SK-N-SH treated with all-trans-retinoic acid at 6 μM for 48 hours (cell line): ENCODE data around the gene ZNHIT2.

Experiments
- BACH2 ChIP-seq: fragments of 250-450 bp; sonication (Bioruptor Pico); IDR thresholded peaks from 2 replicates; pipeline ENCODE4 v1.9.0; 2021; ENCODE audit warnings: mild to moderate bottlenecking, borderline replicate concordance
- CSDC2 ChIP-seq: fragments of 250-450 bp; sonication (Bioruptor Pico); IDR thresholded peaks from 2 replicates; pipeline ENCODE4 v1.5.0; 2020; ENCODE audit warnings: mild to moderate bottlenecking, moderate library complexity
- CSRNP3 ChIP-seq: fragments of 250-450 bp; sonication (Bioruptor Pico); IDR thresholded peaks from 2 replicates; pipeline ENCODE4 v1.5.1; 2021; ENCODE audit warnings: mild to moderate bottlenecking, moderate library complexity
- ESRRG ChIP-seq: fragments of 250-450 bp; sonication (Bioruptor Pico); IDR thresholded peaks from 2 replicates; pipeline ENCODE4 v1.6.1; 2021; ENCODE audit warnings: mild to moderate bottlenecking
- GLIS3 ChIP-seq: fragments of 250-450 bp; sonication (Bioruptor Pico); IDR thresholded peaks from 2 replicates; pipeline ENCODE4 v1.5.0; 2020; ENCODE audit warnings: mild to moderate bottlenecking, moderate library complexity
- OSR1 ChIP-seq: fragments of 250-450 bp; sonication (Bioruptor Pico); IDR thresholded peaks from 2 replicates; pipeline ENCODE4 v1.8.0; 2022; ENCODE audit warnings: moderate library complexity, mild to moderate bottlenecking, inconsistent platforms
- PATZ1 ChIP-seq: fragments of 250-450 bp; sonication (Bioruptor Pico); IDR thresholded peaks from 2 replicates; pipeline ENCODE4 v1.8.0; 2020; ENCODE audit warnings: mild to moderate bottlenecking, moderate library complexity, borderline replicate concordance
- POU6F1 ChIP-seq: fragments of 250-450 bp; sonication (Bioruptor Pico); IDR thresholded peaks from 2 replicates; pipeline ENCODE4 v1.8.0; 2021; ENCODE audit warnings: low read depth, mild to moderate bottlenecking, moderate library complexity, borderline replicate concordance
- RARB ChIP-seq: fragments of 250-450 bp; sonication (Bioruptor Pico); IDR thresholded peaks from 2 replicates; pipeline ENCODE4 v1.8.0; 2021; ENCODE audit warnings: mild to moderate bottlenecking, moderate library complexity
- TOX ChIP-seq: fragments of 250-450 bp; sonication (Bioruptor Pico); IDR thresholded peaks from 2 replicates; pipeline ENCODE4 v1.8.0; 2021; ENCODE audit warnings: mild to moderate bottlenecking, moderate library complexity, borderline replicate concordance
- TSHZ2 ChIP-seq: fragments of 250-450 bp; sonication (Bioruptor Pico); IDR thresholded peaks from 2 replicates; pipeline ENCODE4 v1.5.0; 2020; ENCODE audit warnings: mild to moderate bottlenecking, moderate library complexity
- ZFP3 ChIP-seq: fragments of 250-450 bp; sonication (Bioruptor Pico); IDR thresholded peaks from 2 replicates; pipeline ENCODE4 v1.5.0; 2020; ENCODE audit warnings: mild to moderate bottlenecking, moderate library complexity
- ZFP30 ChIP-seq: fragments of 450-650 bp; formaldehyde crosslinking; IDR thresholded peaks from 2 replicates; pipeline ENCODE4 v1.5.0; 2022; ENCODE audit warnings: mild to moderate bottlenecking, moderate library complexity

GRCh38 chr11:65148657-65149056 is 31.2 kb upstream of the ZNHIT2 start:
- TF ChIP-seq ZFP30 (CRISPR knock-in tag) = no peak
- TF ChIP-seq PATZ1 = no peak
- no peak for TF ChIP-seq GLIS3
- TF ChIP-seq TSHZ2 (CRISPR knock-in tag) = no peak
- TF ChIP-seq OSR1 (CRISPR knock-in tag) = no peak
- TF ChIP-seq BACH2 (CRISPR knock-in tag) = no peak
- no peak for TF ChIP-seq POU6F1 (CRISPR knock-in tag)
- TF ChIP-seq ZFP3 (CRISPR knock-in tag) = no peak
- no peak for TF ChIP-seq ESRRG (CRISPR knock-in tag)
- TF ChIP-seq CSRNP3 (CRISPR knock-in tag) = no peak
- TF ChIP-seq TOX (CRISPR knock-in tag) = no peak
- TF ChIP-seq RARB (CRISPR knock-in tag) = no peak
- TF ChIP-seq CSDC2 (CRISPR knock-in tag) = no peak
